Progenitor cell of endocrine pancreas (in vitro differentiated cells): Measurements from ENCODE around the gene ACY1. TPM values are rescaled to one million over a fixed set of nuclear protein-coding genes. Genes with fewer than 3 reads are reported as not detected.

Experiments
- DNase-seq: peaks from one replicate; pipeline ENCODE4 v3.0.0; 2021; ENCODE audit warnings: low spot score; ENCODE audit not compliant: unreplicated experiment
- H3K27ac Mint-ChIP-seq: 2 replicates; pipeline ENCODE4 v1.8.0; 2021; ENCODE audit warnings: mild to moderate bottlenecking, moderate library complexity, mixed read lengths
- H3K27me3 Mint-ChIP-seq: 2 replicates; pipeline ENCODE4 v1.8.0; 2021; ENCODE audit warnings: mixed read lengths
- H3K36me3 Mint-ChIP-seq: 2 replicates; pipeline ENCODE4 v1.8.0; 2022; ENCODE audit warnings: mixed read lengths; ENCODE audit not compliant: insufficient read depth
- H3K4me1 Mint-ChIP-seq: 2 replicates; pipeline ENCODE4 v1.8.0; 2021; ENCODE audit warnings: low read depth, mixed read lengths
- H3K4me3 Mint-ChIP-seq: 2 replicates; pipeline ENCODE4 v1.8.0; 2021; ENCODE audit warnings: low read depth, mild to moderate bottlenecking, moderate library complexity, mixed read lengths
- H3K9me3 Mint-ChIP-seq: 2 replicates; pipeline ENCODE4 v1.8.0; 2021; ENCODE audit warnings: low read depth, mixed read lengths
- CTCF ChIP-seq: fragments of 200-600 bp; sonication (generic); IDR thresholded peaks from one replicate; pipeline ENCODE4 v1.5.0; 2021; ENCODE audit warnings: antibody characterized with exemption, mild to moderate bottlenecking; ENCODE audit not compliant: unreplicated experiment
- total RNA-seq: library from RNA; stranded (reverse); gene quantifications from 2 replicates; pipeline ENCODE4 v1.2.1, GENCODE V29; 2021

Gene ACY1
- total RNA-seq, 1 donor from 2014 or later, result 38.0 TPM

- no peak for DNase-seq
- Mint-ChIP-seq H3K36me3 (no peaks in the 10 kb centered on the region), H3K4me1 (peaks cover 2% of the 10 kb centered on the region), H3K27ac (no peak overlapping the region), H3K9me3 (no peaks in the 10 kb centered on the region), H3K4me3 (no peak overlapping the region), H3K27me3 (peaks cover 9% of the 10 kb centered on the region)
- no peak for TF ChIP-seq CTCF
Observed at GRCh38 chr3:52023860-52024764, 40.8 kb downstream of the ACY1 start.

DNA sequence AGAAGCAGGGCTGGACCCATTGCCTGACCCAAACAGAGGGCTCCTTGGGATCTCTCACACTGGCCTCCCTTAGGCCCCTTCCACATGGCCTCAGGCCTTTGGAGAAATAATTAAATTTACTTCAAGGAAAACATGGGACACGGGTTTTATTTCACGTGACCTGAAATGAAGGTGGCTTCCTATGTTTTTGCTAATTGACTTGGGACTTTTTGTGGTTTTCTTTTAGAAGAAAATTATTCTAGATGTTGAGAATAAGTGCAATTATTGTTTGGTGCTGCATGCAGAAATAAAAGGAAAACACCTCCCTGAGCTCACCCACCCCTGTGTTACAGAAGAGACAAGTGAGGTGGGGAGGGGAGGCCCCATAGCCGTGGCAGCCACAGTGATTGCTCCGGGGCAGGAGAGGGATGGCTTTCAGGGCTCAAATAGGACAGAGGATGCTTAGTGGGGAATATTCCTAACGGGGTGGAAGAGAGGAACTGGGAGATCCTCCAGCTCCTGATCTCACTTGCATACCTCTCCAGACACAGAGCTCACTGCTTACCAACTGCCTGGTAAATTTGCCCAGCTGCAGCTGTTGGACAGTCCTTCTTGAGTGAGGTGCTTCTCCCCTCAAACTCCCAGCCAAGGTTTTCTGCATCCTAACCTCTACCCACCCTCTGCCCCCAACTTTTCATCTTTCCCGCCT, 41.6 kb downstream of the ACY1 start:
- Mint-ChIP-seq H3K4me3 (no peak overlapping the region), H3K4me1 (peaks cover 2% of the 10 kb centered on the region), H3K9me3 (no peaks in the 10 kb centered on the region), H3K27ac (no peak overlapping the region), H3K27me3 (peaks cover 10% of the 10 kb centered on the region), H3K36me3 (no peaks in the 10 kb centered on the region)
- no peak for DNase-seq
- TF ChIP-seq CTCF, result no peak

DNA sequence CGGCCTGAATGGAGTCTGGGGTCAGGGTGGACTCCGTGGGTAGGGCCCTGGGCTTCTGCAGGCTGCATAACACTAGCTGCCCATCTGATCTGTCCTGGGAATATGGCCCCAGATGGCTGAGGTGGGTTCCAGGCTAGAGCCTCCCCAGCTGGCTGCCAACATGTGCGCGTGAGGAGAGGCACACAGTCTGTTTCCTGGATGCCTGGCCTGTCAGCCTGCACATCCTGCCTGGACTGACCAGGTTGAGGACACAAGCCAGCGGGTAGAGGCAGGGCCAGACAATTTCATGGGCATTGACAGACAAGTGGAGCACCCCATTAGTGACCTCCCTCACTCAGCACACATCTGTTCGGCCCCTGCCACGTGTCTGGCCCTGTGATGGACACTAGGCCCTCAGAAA, 42.1 kb downstream of the ACY1 start:
- TF ChIP-seq CTCF, result no peak
- no peak overlapping the region for H3K27ac Mint-ChIP-seq
- H3K9me3 Mint-ChIP-seq, result no peaks in the 10 kb centered on the region
- H3K36me3 Mint-ChIP-seq, result no peaks in the 10 kb centered on the region
- H3K4me1 Mint-ChIP-seq, result peaks cover 2% of the 10 kb centered on the region
- no peak for DNase-seq
- H3K4me3 Mint-ChIP-seq, result no peak overlapping the region
- peaks cover 12% of the 10 kb centered on the region for H3K27me3 Mint-ChIP-seq

DNA sequence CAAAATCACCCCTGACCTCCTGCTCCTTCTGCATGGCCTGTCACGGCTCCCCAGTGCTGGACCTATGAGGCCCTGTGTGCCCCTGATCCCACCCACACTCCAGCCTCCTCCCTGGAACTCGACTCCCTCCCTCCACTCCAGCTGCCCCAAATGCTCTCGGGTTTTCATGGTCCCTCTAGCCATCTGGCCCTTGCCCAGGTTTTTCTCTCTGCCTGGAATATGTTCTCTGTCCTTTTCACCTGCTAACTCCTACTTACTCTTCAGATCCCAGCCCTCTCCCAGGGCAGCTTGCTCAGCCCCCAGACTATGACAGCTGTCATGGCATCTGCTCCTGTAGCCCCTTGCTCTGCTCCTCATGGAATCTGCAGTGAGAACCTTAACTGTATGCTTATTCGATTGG, 42.7 kb downstream of the ACY1 start:
- H3K4me1 Mint-ChIP-seq, result peaks cover 2% of the 10 kb centered on the region
- no peak for TF ChIP-seq CTCF
- H3K4me3 Mint-ChIP-seq, result no peak overlapping the region
- H3K27me3 Mint-ChIP-seq, result peaks cover 12% of the 10 kb centered on the region
- H3K9me3 Mint-ChIP-seq, result no peaks in the 10 kb centered on the region
- DNase-seq, result no peak
- H3K36me3 Mint-ChIP-seq, result no peaks in the 10 kb centered on the region
- H3K27ac Mint-ChIP-seq, result no peak overlapping the region

DNA sequence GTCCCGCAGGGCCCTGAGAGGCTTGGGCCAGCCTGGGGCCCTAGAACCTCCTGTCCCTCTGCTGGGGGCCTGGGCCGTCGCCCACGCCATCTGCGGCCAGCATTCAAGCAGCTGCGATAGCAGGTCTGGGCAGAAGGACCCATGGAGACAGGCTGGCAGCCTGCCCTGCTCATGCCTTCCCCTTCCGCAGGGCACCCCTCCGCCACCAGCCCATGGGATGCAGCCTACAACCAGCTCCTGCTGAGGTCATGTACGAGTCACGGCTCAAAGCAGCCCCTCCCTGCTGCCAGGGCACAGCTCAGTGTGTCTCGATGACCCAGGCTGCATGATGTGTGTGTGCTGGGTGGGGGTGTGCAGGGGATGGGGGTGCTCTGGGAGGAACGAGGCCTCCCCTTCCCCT, 45.2 kb downstream of the ACY1 start:
- Mint-ChIP-seq H3K4me3 (no peak overlapping the region), H3K36me3 (no peaks in the 10 kb centered on the region), H3K4me1 (peaks cover 2% of the 10 kb centered on the region), H3K27ac (no peak overlapping the region), H3K27me3 (peaks cover 8% of the 10 kb centered on the region), H3K9me3 (no peaks in the 10 kb centered on the region)
- no peak for DNase-seq
- TF ChIP-seq CTCF, result no peak
